H1 (cell line): ENCODE data around the gene USP13. TPM values are rescaled to one million over a fixed set of nuclear protein-coding genes. Genes with fewer than 3 reads are reported as not detected.

Experiments
- ASH2L ChIP-seq: fragments of 200-600, 300-600 bp; sonication (generic); IDR thresholded peaks from one replicate; pipeline ENCODE4 v1.7.1; 2017; ENCODE audit warnings: low read length
- GABPA ChIP-seq: IDR thresholded peaks from 2 replicates; pipeline ENCODE4 v1.6.1; 2011; ENCODE audit warnings: mild to moderate bottlenecking, low read length, moderate library complexity, borderline replicate concordance; ENCODE audit not compliant: insufficient read depth
- USF2 ChIP-seq: IDR thresholded peaks from 2 replicates; pipeline ENCODE4 v1.6.1; 2011; ENCODE audit warnings: low read length, improper control_type of control experiment
- polyA plus RNA-seq, 7 experiments: library from polyadenylated mRNA; depleted of rRNA in 3 of 7; stranded (reverse) in 5 of 7; unstranded in 2 of 7; fragments of >200 nt in 5 of 7; fragments of 200-250 nt in 2 of 7; gene quantifications; 1 replicate in 5 of 7; 2 replicates in 1 of 7; 4 replicates in 1 of 7; pipeline versions ENCODE4 v1.2.1 to v1.2.3, GENCODE V29; 2011 to 2013; ENCODE audit warnings: missing spikeins in 2 of 7, mixed read lengths in 2 of 7
- total RNA-seq: library from RNA; stranded (reverse); fragmentation: NEBNext Ultra II Directional; extraction: Animal tissue kit (Norgen Biotek cat#: 25700); gene quantifications from 2 replicates; pipeline ENCODE4 v1.2.1, GENCODE V29; 2021
- TF ChIP-seq, protein P1 (sequence below): fragments of 300-600 bp; sonication (generic); IDR thresholded peaks from 2 replicates; pipeline ENCODE4 v1.7.1; 2012; ENCODE audit warnings: low read length, moderate library complexity, mild to moderate bottlenecking, inconsistent platforms; ENCODE audit not compliant: insufficient replicate concordance

USP13 gene
- total and polyA plus RNA-seq, 2 of the 8 experiments (the other 6 are each of a cell fraction or from before 2014, with no cell fraction given), result 7.9 to 25.9 TPM

GRCh38 chr3:179681492-179682263 is 28.8 kb downstream of the USP13 start (continued):
- TF ChIP-seq, protein P1, sequence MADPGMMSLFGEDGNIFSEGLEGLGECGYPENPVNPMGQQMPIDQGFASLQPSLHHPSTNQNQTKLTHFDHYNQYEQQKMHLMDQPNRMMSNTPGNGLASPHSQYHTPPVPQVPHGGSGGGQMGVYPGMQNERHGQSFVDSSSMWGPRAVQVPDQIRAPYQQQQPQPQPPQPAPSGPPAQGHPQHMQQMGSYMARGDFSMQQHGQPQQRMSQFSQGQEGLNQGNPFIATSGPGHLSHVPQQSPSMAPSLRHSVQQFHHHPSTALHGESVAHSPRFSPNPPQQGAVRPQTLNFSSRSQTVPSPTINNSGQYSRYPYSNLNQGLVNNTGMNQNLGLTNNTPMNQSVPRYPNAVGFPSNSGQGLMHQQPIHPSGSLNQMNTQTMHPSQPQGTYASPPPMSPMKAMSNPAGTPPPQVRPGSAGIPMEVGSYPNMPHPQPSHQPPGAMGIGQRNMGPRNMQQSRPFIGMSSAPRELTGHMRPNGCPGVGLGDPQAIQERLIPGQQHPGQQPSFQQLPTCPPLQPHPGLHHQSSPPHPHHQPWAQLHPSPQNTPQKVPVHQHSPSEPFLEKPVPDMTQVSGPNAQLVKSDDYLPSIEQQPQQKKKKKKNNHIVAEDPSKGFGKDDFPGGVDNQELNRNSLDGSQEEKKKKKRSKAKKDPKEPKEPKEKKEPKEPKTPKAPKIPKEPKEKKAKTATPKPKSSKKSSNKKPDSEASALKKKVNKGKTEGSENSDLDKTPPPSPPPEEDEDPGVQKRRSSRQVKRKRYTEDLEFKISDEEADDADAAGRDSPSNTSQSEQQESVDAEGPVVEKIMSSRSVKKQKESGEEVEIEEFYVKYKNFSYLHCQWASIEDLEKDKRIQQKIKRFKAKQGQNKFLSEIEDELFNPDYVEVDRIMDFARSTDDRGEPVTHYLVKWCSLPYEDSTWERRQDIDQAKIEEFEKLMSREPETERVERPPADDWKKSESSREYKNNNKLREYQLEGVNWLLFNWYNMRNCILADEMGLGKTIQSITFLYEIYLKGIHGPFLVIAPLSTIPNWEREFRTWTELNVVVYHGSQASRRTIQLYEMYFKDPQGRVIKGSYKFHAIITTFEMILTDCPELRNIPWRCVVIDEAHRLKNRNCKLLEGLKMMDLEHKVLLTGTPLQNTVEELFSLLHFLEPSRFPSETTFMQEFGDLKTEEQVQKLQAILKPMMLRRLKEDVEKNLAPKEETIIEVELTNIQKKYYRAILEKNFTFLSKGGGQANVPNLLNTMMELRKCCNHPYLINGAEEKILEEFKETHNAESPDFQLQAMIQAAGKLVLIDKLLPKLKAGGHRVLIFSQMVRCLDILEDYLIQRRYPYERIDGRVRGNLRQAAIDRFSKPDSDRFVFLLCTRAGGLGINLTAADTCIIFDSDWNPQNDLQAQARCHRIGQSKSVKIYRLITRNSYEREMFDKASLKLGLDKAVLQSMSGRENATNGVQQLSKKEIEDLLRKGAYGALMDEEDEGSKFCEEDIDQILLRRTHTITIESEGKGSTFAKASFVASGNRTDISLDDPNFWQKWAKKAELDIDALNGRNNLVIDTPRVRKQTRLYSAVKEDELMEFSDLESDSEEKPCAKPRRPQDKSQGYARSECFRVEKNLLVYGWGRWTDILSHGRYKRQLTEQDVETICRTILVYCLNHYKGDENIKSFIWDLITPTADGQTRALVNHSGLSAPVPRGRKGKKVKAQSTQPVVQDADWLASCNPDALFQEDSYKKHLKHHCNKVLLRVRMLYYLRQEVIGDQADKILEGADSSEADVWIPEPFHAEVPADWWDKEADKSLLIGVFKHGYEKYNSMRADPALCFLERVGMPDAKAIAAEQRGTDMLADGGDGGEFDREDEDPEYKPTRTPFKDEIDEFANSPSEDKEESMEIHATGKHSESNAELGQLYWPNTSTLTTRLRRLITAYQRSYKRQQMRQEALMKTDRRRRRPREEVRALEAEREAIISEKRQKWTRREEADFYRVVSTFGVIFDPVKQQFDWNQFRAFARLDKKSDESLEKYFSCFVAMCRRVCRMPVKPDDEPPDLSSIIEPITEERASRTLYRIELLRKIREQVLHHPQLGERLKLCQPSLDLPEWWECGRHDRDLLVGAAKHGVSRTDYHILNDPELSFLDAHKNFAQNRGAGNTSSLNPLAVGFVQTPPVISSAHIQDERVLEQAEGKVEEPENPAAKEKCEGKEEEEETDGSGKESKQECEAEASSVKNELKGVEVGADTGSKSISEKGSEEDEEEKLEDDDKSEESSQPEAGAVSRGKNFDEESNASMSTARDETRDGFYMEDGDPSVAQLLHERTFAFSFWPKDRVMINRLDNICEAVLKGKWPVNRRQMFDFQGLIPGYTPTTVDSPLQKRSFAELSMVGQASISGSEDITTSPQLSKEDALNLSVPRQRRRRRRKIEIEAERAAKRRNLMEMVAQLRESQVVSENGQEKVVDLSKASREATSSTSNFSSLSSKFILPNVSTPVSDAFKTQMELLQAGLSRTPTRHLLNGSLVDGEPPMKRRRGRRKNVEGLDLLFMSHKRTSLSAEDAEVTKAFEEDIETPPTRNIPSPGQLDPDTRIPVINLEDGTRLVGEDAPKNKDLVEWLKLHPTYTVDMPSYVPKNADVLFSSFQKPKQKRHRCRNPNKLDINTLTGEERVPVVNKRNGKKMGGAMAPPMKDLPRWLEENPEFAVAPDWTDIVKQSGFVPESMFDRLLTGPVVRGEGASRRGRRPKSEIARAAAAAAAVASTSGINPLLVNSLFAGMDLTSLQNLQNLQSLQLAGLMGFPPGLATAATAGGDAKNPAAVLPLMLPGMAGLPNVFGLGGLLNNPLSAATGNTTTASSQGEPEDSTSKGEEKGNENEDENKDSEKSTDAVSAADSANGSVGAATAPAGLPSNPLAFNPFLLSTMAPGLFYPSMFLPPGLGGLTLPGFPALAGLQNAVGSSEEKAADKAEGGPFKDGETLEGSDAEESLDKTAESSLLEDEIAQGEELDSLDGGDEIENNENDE, result no peak
- TF ChIP-seq ASH2L (no peak), GABPA (no peak), USF2 (no peak)
